ENCODE measurements around the gene PSMG4.

Gene PSMG4

DNA sequence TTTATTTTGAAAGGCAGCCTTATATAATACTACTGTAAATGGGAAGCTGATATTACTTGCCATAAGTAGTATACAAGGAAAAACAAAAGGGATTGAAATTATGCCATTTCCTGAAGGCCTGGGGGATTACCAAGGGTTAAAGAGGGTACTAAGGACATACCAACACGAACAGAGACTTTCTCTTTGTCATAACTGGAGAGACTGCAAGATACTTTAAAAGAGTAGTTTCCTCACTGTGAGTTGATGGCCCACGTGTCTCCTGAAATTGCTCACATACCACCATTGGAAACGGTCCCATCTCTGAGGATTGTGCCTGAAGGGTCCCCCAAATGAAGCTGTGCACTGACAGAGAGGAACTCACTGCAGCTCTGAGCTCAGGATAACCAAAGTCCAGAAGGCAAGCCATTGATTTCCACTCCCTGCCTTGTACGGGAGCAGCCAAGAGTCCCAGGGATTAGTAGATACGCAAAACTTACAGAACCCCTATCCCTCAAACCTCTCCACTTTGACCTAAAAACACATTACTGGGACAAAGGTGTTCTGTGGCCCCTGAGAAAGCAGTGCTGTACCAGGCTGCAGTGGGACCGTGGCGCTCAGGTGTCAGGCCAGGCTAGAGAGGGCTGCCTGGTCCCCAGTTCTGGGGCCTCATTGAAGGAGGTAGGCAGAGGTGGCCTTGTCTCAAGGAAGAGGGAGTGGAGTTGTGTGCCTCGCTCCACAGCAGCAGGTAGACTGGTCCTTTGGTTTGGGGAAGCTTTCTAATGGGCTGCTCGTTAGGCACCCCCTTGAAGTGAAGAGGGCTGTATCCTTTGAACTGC is 15.2 kb downstream of the PSMG4 start:
- DNase-seq (ENCODE audit: low read depth in 2 of 2, low spot score in 1 of 2) = no peak

DNA sequence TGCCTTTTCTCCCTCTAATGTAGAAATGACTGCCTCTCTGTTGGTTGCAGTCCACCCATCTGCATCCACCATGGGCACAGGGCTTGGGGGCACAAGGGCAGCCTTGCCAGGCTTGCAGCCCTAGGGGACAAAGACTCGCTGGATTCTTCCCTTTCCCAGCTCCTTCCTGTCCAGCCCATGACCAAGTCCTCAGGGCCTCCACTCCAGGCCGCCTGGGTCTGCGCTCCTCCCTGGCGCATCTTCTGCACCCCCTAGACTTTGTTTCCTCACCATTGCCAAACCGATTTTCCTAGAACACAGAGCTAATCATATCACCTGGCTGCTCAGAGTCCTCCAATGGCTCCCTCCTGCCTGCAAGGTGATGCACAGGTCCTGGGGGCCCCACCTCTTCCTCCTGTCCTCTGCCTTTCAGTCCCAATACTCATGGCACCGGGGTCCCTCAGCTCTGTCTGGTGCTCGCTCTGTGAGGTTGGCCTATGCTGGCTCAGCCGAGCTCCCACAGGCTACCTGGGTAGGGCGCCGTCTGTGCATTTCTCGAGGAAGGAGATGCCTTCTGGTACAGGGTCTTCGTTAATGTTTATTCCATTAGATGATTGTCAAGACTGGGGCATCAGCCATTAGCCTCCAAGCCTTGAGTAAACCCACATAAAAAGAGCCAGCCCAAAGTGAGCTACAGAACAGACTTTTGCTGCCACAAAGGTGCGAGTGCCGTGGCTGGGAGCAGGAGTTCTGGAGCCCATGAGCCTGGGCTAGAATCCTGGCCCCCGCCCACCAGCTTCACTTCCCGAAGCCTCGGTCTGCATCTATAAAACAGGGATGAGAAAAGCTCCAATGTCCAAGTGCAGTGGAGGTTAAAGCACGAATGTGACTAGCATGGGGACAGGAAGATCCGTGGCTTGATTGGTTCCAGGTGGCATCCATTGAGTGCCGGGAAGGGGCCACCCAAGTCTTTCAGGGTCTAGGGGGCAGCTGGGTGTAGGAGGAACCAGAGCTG is 17.7 kb downstream of the PSMG4 start:
- DNase-seq (ENCODE audit: low read depth in 2 of 2, low spot score in 1 of 2) = no peak

DNA sequence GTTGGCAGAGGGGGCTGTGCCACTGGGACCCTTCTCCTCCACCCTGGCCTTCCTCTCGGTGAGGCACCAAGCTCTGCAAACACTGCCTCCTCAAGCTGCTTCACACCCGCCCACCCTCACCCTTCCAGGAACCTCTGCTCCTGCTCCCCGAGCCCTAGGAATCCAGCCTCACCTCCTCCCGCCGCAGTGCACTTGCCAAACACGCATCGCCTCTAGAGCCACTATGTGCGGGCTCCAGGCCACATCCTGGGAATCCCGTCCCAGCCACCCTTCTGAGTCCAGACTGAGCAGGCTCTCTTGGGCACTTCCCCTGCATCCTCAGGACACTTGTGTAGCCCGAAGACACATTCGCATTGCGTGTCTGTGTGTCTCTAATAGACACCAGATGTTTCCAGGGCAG is 18.5 kb downstream of the PSMG4 start:
- DNase-seq (ENCODE audit: low read depth in 2 of 2, low spot score in 1 of 2) = no peak

DNA sequence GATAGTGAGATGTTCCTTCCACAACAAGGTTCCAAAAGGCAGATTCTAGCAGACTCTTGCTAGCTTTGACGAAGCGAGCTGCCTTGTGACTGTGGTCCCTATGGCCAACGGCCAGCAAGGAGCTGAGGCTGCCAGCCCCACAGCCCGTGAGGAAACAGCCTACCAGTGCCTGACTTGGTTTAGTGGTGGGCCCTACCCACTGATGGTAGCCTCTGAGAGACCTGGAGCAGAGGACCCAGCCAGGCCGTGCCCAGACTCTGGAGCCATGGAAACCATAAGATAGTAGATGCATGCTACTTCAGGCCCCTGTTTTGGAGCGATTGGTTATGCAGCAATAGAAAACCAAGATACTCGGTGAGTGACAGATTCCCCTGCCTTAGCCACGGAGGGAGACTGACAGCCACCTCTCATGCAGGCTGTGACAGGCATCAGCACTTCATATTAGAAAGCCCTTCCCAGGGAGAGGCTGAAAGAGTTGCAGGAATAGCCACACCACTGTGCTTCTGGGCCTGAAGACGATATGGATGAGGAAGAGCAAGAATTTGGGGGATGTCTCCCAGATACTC is 19.2 kb downstream of the PSMG4 start:
- DNase-seq (ENCODE audit: low read depth in 2 of 2, low spot score in 1 of 2) = no peak

DNA sequence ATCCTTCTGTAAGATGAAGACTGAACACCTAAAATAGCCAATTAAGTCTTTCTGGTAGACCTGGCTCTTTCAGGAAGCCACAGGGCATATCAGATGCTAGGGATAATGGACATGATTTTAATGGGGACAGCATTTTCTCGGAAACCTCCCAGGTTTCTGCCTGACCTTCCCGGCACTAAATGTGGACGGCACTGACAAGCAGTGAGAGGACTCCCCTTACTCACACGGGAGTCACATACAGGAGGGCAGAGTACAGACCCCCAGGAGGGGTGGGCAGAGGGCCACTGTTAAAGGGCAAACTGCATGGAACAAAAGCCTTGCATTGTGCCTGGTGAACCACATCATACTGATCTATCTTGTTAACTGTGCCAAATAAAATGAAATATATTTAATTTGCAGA is 19.9 kb downstream of the PSMG4 start:
- DNase-seq (ENCODE audit: low read depth in 2 of 2, low spot score in 1 of 2) = no peak

DNA sequence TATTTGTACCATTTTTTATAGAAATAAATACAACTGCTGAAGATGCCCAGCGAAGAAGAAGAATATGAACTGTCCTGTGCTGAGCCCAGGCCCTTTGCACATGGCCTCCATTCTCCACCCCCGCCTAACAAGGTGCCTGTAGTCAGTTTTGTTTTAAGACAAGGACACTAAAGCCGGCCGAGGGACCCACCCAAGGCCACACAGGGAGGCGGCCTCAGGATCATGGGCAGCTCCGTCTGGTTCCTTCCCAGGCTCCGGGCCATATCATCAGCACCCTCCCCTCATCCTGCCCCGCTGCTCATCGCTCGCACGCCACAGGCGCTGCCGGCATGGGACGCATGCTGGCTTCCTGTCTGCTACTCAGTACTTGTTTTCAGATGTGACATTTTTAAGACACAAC is 21.3 kb downstream of the PSMG4 start:
- no peak for DNase-seq (ENCODE audit: low read depth in 2 of 2, low spot score in 1 of 2)

DNA sequence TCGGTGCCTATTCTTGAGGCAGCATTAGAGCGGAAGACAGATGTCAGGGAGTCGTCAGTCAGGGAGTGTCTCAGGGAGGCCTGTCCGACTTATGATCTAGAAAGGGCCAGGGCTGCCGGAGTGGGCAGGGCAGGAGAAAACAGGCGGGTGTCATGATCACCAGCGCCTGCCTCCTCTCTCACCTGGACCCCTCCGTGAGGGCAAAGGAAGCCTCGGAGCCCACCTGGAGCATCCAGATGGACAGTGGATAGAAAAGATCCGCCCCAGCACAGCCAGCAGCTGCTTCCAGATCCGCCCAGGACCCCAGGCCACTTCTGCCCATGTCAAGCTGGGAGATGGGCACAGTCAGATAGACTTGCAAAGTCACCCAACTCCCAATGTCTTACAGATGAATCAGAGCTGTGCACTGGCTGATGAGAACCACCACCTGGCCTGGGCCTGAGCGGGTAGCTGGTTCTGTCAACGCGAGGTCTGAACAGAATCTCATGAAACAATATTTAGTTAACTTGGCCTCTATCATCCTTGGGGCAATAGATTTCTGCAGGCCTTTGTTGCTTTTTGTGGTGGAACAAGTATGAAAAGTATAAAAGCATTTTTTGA is 22.2 kb downstream of the PSMG4 start:
- DNase-seq (ENCODE audit: low read depth in 2 of 2, low spot score in 1 of 2) = no peak

DNA sequence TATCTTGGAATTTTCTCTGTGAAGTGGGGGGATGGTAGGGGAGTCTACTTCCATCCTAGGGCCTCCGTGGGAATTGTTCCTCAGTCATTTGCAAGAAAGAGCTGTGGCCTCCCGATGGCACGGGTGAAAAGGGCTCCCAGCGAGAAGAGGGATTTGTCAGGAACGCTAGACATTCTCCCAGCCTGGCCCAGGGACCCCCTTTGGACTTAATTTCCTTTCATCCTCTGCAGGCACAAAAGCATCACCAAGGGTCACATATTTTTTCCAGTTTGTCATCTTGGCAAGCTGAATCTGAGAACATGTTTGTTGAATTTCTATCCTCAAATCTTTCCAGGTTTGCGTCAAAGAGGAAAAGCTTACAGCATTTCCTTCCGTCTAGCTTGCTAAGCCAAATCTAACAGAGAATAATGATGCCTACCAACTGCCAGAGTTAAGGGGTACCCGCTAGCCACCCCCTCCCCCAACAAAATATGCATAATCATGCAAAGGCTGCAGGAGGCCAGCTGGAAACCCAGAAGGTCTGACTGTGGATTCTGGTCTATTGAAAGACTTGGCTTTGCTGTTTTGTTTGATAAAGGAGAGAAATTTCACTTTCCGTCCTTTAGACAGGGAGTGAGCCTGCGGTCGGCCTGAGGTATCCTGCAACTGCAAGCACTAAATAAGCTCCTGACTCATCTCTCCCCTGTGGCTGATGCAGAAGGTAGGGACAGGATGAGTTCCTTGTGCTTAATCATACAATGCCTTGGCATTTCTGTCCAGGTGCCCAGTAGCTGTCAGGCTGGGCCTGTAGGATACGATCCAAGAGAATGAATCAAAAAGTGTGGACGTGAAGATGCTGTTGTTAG is 23.1 kb downstream of the PSMG4 start:
- DNase-seq (ENCODE audit: low read depth in 2 of 2, low spot score in 1 of 2) = no peak

DNA sequence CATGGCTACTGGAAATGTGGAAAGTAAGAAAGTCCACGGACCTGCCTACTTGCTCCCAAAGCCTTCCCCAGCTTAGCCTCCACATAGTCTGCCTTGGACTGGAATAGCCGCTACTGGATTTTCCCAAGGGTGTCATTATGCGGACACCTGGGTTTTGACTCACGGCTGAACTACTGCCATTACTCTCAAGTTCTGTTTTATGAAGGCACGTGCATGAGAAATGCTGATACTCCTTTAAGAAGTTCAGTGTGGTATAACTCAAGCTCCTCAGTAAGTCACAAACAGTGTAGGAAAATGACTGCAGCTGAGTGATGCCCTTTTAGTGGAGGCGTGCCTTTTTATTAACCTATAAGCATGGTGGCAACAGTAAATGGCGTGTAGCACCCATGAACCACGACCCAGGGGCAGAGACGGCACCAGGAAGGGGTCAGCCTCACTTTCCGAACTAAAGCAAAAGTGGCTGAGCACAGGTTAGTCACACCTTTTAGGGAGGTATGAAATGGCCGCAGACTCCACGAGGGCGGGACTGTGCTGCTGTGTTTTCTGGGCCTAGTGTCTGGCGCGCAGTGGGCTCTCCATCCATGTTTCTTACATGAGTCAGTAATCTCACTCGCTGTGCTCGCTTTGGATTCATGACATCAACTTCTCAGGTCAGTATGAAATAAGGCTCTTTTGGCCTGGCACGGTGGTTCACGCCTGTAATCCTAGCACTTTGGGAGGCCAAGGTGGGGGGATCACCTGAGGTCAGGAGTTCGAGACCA is 23.9 kb downstream of the PSMG4 start:
- DNase-seq (ENCODE audit: low read depth in 2 of 2, low spot score in 1 of 2) = no peak

DNA sequence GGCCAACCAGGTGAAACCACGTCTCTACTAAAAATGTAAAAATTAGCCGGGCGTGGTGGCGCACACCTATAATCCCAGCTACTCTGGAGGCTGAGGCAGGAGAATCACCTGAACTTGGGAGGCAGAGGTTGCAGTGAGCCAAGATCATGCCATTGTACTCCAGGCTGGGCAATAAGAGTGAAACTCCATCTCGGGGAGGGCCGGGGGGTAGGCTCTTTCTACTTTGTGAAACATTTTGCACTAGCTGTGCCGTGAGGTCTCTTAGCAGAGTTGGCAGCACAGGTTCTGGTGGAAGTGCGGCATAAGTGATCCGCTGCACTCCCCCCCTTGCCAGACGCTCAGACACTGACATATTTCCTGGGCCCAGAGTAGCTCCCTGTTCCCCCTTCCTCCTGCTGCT is 24.5 kb downstream of the PSMG4 start:
- DNase-seq (ENCODE audit: low read depth in 2 of 2, low spot score in 1 of 2) = no peak

DNA sequence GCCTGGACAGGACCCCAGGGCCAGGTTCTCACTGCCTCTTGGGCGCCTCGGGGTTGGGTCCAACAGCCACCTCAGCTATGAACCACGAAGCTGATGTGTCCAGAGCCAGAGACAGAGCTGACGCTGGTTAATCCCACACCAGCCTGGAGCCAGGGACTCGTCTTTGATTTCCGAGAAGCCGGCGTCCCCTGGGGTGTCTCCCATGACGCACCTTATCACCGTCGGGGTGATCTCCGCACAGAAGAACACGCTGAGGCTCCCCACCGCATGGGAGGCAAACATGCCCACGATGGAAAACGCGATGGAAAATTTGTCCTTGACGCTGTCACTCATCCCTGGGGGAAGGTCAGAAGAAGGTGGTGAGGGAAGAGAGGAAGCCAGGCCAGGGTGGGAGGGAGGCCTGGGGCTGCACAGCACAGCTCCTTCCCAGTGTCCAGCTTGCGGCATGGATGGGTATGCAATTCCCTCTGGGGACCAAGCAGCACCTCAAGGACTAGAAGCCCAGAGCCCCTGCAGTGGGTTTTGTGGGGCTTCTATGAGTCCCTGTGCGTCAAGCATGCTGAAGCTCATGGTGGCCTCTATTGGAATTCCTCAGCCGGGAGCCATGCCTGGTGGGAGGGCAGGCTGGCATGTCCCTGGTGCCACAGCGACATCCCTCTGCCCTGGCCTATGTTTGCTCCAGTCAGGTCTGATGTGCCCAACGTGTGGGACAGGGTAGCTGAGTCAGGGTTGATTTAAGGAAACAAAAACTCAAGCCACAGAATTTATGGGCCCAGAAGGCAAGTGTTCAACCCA is 25.1 kb downstream of the PSMG4 start:
- no peak for DNase-seq (ENCODE audit: low read depth in 2 of 2, low spot score in 1 of 2)

DNA sequence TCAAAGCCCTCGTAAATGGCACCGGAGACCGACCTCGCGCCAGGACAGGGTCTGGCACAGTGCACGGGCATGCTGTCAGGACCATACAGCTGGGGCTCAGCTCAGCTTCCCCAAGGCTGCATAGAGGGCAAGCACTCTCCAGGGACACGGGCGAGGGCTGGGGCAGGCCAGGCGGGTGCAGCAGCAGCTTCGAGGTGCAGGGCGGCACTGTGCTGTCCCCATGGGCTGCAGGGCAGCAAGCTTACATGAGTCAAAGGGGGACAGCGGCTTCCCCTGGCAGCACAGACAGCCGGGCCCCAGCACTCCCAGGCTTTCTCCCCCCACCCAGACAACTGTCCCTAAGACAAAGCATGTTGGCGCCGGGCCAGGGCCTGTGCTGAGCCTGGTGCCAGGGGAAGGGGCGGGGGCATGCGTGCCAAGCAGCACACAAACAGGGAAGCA is 25.7 kb downstream of the PSMG4 start:
- DNase-seq (ENCODE audit: low read depth in 2 of 2, low spot score in 1 of 2) = no peak

DNA sequence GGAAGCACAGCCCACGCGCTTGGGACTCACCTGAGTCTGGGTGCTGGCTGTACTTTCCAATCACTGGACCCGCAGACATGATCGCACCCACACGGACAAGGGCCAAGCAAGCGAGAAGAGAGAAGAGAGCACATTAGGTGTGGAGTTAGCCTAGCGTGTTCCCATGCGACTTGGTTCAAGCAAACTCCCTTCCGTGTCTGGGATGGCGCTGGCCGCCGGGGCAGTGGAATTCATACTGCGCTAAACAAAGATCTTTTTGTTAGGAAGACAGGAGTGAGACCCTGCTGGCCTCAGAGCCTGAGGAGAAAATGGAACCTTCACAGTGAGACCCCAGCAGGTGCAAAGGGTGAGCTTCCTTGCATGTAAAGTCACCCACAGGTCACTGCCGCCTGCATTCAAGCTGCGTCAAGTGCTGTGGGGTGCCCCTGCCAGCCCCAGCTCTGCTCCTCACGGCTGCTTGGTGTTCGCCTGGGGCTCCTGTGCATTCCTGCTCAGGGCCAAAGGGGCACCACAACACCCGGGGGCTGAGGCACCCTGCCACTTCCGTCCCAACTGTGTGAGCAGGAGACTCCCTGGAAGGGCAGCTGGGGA is 26.4 kb downstream of the PSMG4 start:
- DNase-seq (ENCODE audit: low read depth in 2 of 2, low spot score in 1 of 2) = no peak

DNA sequence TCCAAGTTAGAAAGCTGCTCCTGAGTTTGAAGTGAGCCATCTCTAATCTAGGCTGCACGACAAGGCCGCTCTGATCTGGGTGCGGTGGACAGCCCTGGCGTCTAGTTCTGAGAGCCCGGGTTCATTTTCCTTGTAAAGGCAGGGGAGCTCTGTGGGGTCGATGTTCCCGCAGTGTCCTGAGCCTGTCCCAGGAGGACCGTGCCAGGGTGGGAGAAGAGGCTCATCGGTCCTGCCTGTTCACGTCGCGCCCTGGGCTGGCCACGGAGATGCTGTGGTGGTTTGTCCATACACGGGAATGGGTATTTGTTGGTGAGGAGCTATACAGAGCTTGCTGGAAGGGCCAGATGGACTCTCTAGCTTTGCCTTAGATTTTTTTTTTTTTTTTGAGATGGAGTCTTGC is 27.0 kb downstream of the PSMG4 start:
- DNase-seq (ENCODE audit: low read depth in 2 of 2, low spot score in 1 of 2) = no peak

DNA sequence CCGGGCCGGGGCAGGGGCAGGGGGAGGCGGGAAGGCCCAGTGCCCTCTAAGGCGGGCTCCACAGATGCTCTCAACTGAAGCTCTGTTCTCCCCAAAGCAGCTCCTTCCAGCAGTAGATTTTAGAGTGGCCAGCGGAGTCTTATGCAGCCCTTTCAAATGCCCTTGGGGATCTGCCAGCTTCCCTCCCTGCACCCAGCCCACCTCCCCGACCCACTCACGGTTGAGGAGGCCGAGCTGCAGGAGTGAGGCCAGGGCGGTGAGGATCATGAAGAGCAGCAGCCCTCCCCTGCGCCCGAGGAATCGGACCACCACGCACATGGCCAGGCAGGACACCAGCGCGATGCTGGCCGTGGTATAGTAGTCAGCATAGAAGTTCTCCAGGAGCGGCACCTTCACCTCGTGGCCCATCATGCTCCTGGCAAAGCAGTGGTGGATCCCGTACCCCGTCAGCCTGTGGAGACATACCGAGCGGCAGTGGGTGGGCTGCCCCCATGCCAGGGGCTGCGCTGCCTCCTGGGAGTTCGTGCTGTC is 28.0 kb downstream of the PSMG4 start:
- no peak for DNase-seq (ENCODE audit: low read depth in 2 of 2, low spot score in 1 of 2)

DNA sequence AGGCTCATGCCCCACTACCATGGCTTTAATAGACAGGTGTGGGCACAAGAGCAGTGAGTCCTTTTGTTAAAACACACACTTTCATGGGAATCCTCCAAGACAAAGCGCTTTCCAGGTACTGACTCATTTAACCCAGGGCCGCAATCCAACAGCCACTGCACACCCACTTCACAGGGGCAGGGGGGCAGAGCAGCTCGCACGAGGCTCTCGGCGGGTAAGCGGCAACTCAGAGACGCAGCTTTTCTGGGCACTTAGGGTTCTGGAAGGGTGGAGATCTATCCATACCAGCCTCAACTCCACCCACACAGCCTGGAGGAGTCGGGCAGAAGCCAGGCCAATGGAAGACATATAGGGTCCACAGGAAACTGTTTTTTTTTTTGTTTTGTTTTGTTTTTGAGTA is 28.6 kb downstream of the PSMG4 start:
- DNase-seq (ENCODE audit: low read depth in 2 of 2, low spot score in 1 of 2) = no peak

DNA sequence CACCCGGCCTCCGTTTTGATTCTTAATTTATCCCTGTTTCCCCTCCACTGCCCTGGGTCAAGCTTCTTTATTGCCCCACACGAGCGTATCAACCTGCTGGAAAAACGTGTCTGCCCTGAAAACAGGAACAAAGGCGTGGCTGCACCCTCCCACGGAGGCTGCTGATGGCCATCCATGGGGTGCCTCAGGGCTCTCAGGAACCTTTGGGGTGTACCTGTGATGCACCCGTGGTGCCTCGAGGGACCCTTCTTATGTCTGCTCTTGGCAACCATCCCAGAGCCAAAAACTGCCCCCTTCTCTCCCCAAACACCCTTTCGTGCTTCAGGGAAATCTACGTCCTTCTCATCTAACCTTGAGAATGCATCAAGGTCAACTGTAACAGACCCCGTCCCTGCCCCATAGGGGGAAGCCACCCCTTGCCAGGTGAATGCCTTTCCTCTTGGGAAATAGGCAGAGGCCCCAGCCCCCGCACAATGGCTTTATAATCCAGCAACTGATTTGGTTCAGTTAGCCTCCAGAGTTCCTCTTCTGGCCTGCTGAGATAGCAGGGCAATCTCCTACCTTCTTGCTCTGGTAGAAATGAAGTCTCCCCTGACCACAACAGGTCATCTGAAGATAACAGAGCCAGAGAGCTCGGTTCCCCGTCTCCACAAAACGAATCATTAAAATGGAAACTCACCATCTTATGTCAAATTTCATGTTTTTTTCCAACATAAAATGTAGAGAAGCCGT is 29.4 kb downstream of the PSMG4 start:
- no peak for DNase-seq (ENCODE audit: low read depth in 2 of 2, low spot score in 1 of 2)

All from stimulated activated CD8-positive, alpha-beta memory T cell treated with anti-CD3 and anti-CD28 coated beads, Interleukin-4, amount 100 ng/mL, for 1 hour (primary cell).